Activated CD8-positive, alpha-beta memory T cell treated with anti-CD3 and anti-CD28 coated beads, Interleukin-2, amount 50 U/mL, for 1 hour (primary cell): Measurements from ENCODE around the gene PGF.
A peak's percentile ranks its signal among the peaks of the same experiment; 100 is the strongest.
"Not testable (repeated sequence)": the region's sequence is repeated elsewhere in the genome, so short reads cannot be mapped to it uniquely, and the experiment has no call there.

Source experiments
- DNase-seq: peaks from one replicate; pipeline ENCODE4 v3.0.0-alpha.2; 2020; ENCODE audit errors: extremely low read depth

Gene PGF

DNA sequence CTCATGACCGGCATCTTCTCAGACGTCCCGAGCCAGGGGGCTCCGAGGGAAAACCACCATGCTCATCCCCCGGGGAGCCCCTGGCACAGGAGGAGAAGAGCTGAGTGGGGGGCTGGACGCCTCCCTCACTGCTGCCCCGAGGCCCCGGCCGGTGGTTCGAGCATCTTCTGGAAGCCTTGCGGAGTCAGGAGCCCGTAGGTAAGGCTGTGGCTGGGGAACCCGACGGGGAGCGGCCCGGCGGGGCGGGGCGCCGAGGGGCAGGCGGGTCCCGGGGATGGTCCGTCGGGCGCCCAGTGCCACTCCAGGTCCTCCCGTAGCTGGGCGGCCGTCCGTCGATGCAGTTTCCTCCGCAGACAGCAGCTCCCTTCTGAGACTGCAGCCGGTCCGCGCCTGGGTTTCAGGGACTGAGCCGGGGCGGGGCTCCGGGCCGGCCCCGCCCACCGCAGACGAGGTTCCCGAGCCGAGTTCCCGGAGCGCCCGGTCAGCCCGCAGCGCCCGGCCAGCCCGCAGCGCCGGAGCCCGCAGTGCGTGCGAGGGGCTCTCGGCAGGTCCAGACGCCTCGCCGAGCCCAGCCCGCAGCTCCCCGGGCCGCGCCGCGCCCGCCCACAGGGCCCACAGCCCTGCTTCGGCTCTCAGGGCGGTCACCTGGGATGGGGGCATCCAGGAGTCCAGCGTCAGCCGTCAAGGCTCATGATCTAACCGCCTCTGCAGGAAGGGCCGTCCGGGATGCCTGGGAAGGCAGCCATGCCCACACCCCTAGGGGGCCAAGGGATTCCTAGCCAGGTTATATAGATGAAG lies at the start of gene PGF:
PGF (minus strand) TSS at position 369 of the 798 bp plus-strand sequence; CDS start at position 14, 355 bp downstream.
- no peak for DNase-seq

DNA sequence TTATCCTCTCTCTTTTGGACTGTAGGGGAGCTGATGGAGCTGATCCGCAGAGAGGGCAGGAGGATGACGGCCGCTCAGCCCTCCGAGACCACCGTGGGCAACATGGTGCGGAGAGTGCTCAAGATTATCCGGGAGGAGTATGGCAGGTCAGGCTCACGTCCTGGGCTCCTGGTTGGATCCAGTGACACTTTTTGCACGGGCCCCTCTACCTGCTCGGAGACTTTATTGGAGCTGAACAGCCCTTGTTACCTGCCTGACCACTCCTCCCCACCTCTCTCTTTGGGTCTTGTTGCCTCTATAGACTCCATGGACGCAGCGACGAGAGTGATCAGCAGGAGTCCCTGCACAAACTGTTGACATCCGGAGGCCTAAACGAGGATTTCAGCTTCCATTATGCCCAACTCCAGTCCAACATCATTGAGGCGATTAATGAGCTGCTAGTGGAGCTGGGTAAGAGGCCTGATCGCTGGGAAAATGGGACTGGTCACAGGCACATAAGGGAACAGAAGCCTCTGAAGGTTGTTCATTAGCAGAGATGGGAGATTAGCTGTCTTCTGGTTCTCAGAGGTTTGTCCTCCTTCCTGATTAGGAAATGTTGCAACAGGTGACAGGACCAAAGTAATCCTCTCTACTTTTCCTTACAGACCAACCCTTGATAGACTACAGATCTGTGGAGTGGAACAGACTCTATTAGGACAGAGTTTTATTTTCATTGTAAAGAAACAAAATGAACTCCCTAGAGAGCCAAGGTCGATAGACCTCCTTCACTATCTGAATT lies 48.0 kb upstream of the PGF start:
- no peak for DNase-seq

DNA sequence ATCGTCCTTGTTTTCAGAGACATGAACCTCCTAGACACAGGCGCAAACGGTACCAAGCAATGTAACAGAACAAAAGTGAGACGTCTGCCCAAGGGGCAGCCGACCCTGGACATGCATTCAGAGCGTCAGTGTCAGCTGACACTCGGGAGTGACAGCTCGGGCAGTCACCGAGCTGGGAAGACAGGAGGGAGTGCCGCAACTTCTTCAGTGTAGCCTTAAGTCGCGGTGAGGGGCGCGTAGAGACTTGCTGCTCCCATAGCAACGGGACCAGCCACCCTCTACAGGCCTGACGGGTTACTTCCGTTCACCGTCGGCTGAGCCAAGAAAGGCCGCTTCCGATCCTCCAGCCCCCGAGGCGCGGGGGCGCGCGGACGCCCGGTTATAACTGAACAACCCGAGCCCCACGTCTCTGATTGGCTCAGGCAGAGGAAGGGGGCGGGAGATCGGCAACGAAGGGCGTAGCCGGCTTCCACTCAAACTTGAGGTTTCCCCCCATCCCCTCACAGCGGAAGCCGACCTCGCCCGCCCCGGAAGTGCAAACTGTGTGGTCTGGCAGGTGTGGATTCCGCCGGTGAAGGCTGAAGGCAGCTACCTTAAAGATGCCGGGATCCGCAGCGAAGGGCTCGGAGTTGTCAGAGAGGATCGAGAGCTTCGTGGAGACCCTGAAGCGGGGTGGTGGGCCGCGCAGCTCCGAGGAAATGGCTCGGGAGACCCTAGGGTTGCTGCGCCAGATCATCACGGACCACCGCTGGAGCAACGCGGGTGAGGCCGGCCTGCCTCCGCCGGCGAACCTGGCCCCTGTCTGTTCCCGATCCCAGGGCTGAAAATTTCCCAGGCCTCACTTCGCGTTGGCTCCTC lies 47.2 kb upstream of the PGF start, which contains the start of gene EIF2B2:
EIF2B2 (plus strand) TSS at position 530 of the 858 bp plus-strand sequence; CDS start at position 600, 70 bp downstream.
- DNase-seq, result peak; percentile 94

DNA sequence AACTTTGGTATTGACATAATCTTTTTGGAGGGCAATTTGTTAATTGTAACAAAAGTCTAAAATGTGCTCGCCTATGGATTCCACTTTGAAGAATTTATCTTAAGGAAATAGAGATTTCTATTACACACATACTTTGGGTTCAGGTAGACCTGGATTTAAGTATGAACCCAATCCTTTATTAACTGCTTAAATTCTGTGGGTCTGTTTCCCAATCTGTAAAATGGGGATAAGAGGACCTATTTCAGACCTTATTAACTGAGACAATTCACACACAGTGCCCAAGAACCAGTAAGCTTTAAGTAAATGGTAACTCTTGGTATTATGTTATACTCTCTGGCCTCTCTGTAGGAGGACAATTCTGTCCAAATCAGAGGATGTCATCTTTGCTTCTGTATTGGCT lies 46.5 kb upstream of the PGF start:
- no peak for DNase-seq

DNA sequence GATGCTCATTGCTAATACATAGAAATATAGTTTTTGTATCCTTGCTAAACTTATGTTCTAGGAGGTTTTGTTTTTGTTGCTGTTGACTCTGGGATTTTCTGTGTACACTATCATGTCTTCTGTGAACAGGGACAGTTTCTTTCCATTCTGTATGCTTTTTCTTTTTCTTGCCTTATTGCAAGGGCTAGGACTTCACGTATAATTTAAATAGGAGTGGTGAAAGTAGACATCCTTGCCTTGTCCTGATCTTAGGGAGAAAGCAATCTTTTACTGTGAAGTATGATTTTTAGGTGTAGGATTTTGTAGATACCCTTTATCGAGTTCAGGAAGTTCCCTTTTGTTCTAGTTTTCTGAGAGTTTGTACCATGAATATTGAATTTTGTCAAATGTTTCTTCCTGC lies 45.9 kb upstream of the PGF start:
- DNase-seq, result no peak

DNA sequence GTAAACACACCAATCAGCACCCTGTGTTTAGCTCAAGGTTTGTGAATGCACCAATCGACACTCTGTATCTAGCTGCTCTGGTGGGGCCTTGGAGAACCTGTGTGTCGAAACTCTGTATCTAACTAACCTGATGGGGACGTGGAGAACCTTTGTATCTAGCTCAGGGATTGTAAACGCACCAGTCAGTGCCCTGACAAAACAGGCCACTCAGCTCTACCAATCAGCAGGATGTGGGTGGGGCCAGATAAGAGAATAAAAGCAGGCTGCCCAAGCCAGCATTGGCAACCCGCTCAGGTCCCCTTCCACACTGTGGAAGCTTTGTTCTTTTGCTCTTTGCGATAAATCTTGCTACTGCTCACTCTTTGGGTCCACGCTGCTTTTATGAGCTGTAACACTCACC lies 40.4 kb upstream of the PGF start:
- DNase-seq, result not testable (repeated sequence)

DNA sequence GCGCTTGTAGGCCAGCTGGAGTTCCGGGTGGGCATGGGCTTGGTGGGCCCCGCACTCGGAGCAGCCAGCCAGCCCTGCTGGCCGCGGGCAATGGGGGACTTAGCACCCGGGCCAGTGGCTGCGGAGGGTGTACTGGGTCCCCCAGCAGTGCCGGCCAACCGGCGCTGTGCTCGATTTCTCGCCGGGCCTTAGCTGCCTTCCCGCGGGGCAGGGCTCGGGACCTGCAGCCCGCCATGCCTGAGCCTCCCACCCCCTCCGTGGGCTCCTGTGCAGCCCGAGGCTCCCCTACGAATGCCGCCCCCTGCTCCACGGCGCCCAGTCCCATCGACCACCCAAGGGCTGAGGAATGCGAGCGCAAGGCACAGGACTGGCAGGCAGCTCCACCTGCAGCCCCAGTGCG lies 38.8 kb upstream of the PGF start:
- not testable (repeated sequence) for DNase-seq

DNA sequence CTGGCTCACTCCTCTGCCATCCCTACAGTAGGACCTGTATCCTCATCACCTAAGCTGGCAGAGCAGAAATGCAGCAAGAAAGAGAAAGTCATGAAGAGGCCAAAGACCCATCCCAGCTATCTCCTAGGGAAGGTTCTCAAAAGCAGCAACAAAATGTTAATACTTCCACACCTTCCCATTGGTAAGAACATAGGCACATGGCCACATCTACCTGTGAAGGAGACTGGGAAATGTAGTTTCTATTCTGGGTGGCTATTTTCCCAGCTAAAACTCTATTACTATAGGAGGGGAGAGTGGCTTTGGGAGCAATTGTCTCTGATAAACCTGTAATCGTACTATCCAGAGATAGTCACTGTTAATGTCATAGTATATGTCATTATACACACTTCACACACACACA lies 33.6 kb upstream of the PGF start:
- DNase-seq, result no peak

DNA sequence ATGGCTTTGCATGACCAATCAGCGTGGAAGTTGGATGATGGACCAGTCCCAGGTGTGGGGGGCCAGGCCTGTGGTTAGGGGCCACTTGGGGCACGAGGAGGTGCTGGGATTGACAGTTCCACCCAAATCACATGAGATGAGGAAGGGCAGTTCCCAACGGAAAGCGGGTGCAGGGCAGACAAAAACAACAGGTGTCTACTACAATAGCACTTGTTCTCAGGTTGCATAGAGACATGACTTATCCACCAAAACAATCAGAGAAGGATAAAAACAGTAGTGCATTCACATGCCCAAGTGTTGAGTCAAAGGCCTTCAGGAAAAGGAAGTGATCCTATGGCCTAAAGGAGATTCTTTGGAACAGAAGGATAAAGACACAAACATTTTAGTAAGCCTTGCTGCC lies 32.7 kb upstream of the PGF start:
- no peak for DNase-seq

DNA sequence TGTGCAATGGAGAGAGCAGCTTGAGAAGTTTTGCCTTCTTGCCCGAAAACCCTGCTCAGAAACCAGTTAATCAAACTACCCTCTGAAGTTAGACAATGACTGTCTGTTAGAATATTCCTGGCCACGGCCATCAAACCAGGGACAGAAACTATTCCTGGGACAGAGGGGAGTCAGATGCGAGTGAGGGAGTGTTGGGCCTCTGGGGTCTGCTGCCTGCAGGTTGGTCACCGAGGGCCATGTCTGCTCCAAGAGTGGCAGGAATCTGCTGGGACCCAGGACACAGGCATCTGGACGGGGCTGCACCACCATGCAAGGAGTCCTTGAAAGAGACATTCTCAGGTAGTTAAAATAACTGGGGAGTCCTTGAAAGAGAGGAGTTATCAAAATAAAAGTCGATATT lies 30.4 kb upstream of the PGF start:
- DNase-seq, result no peak

DNA sequence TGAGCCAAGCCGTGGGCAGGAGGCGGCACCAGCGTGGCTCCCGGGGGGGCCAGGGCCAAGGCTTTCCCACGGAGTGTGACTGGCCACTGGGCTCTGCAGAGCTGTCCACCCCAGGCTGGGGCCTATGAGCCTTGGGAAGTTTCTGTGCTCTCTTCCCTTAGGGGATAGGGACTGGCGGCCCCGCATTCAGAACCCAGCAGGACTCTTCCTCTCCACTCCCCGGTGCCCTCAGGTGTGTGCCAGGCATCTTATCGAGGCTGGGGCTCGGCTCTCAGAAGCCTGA lies 29.6 kb upstream of the PGF start:
- no peak for DNase-seq

DNA sequence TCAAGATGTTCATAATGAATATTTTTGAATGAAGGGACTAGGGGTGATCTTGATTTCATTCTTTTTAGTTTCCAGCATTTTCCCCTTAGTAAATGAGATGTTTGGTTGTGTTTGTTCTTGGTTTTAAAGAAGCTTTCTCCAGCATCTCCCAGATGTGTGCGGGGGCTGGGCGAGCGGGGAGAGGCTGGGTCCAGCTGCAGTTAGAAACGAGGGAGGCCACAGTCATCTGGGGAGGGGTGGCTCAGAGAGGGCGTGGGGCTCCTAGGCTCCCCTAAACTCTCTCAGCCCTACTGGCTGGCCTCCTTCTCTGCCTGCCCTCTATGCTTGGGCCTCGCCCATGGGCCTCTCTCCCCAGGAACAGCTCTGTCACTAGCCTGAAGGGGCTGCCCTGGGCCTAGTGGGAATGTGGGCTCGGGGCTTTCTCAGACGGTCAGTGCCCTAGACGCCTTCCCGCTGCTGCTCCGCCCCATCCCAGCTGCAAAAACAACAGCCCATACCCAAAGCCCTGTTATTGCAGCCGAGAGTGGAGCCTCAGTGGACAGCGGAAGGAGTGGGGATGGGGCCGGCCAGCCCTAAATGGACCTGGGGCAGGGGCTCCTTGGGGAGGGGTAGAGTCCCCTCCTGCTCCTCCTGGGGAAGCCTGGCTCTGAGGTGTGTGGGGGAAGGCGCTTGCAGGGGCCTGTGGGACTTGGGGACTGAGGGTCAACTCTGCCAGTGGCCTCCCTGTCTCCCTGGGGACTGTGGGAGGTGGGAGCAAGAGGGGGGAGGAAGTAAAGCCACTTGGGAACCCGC lies 29.0 kb upstream of the PGF start:
- no peak for DNase-seq

DNA sequence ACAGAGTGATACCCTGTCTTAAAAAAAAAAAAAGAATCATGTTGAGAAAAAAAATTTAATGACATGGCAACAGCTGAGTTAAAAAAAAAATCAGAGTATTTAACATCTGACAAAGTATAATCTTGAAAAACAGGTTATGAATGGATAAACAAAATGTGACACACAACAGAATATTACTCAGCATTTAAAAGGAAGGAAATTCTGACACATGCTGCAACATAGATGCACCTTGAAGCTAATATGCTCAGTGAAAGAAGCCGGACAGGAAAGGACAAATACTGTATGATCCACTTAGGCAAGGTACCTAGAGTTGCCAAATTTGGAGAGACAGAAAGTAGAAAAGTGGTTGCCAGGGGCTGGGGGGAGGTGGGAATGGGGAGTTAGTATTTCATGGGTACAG lies 27.9 kb upstream of the PGF start:
- no peak for DNase-seq

DNA sequence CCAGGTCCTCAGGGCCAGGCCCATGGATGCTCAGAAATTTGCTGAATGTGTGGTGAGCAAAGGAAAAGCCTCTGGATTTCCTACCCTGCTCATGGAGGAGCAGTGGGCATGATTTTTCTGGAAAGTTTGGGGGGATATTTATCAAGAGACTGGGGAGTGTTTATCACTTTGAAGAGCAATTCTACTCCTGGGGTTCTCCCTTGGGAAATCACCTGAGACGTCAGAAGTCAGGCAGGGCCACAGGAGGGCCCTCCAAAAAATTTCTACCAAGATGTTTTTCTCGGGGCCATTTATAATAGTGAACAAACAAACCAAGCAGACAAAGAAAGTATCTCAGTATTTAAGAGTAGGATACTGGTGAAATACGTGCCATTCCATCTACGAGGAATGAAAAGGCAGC lies 27.3 kb upstream of the PGF start:
- DNase-seq, result no peak

DNA sequence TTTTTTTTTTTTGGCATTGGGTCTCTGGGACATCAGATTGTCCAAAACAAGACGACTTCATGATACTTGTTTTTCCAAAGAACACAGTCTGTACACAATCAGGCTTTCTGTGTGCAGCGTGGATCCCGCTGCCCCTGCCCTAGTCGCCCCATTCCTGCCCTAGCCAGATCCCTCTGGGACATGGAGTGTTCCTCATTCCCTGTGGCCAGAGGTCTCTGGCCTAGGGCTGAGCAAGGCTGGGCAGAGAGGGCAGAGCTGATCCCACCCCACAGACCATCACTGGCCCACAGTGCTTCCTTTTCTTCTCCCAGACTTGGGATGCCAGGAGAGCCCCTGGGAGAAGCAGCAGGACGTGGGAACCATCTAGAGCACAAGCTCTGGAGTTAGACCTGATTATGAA lies 26.4 kb upstream of the PGF start:
- DNase-seq, result no peak

DNA sequence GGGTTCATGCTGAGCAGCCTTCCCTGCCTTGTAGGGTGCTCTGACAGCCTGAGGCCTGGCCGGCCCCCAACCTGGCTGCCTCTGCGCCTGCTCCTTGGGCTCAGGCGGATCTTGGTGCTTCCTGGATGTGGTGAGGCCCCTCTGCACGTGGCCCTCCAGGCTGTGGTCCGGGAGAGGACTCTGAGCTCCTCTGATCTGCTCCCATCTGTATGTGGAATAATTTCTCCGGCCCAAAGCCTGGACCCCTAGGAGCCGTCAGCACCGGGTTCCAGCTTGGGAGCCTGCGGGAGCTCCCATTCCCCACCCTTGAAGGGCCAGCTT lies 26.0 kb upstream of the PGF start:
- no peak for DNase-seq

DNA sequence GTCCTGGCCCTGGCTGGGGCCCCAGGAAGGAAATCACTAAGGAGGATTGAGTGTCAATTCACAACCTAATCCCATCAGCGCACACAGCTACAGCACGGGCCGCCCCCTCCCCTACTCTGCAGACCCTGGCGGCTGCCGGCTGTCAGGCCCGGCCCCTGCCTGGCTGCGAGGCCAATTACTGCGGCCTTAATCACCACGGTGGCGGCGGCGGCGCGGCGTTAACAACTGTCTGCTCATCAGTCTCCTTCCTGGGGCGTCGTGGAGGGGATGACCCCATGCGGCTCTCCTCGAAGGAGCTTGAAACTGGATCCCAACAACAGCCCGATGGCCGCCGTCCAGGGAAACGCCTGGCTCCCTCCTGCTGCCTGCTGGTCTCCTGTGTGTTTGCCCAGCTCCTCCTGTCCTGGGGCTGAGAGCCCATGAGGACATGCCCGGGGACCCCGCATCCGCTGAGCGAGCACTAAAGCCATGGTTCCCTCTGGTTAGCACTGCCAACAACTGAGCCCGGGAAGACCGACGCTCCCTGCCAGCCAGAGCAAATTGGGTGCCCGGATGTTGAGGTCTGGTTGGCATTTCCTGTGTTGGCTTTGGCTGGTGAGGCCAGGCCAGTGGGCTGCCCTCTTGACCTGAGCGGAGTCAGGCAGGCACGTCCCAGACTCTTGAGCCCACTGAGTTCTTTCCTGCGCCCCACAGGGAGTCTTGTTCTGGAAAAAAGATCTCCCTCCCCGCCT lies 25.5 kb upstream of the PGF start:
- DNase-seq, result no peak

DNA sequence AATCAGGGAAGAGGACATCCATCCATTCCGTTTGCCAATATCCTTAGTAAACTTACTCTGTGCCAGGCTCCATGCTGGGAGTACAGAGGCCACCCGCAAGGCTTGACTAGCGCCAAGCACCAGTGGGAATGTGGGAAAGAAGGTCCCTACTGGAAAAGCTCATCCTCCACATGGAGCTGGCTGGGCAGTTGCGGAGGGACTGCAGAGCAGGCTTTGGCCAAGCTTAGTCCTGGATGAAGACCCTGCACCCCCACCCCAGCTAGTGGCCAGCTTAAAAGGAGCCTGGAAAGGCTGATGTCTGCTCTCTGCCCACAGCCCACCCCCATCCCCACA lies 25.0 kb upstream of the PGF start:
- no peak for DNase-seq

DNA sequence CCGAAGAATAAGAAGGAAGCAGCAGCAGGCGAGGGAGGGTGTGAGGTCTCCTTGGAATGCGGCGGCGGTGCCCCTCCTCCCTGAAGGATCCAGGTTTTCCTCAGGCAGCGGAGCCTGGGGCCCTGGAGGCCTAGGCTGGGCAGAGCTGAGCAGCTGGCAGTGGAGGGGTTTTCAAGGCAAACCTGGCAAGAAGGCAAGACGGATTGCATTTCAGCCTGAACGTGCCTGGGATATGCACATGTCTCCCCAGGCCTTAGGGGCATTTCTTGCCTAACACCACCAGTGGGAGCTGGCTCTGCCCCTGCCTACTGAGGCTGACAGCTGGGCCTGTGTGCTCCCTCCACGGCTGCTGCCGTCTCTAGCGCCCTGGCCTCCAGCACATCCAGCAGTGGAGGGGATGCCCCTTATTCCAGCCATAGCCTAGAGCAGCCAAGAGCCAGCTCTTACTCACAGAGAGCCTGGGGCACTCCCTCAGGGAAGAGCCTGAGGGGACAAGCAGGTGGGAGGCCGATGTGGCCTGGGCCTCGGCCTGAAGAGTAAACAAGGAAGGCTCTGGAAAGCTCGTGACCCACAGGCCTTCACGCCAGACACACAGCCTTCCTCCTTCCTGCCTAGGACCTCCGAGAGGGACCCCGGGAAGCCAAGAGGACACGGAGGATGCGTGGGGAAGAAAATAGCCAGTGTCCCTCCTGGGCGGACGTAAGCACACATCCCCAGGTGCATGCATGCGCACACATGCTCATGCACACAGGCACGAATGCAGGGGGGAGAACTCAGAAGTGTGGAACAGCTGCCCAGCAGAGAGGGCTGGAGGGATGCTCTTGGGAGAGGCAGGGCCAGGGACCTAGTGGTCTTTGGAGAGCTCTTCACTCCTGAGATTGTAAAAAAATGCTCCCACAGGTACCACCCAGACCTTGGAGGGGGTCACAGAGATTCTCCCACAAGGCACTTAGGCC lies 24.3 kb upstream of the PGF start:
- no peak for DNase-seq

DNA sequence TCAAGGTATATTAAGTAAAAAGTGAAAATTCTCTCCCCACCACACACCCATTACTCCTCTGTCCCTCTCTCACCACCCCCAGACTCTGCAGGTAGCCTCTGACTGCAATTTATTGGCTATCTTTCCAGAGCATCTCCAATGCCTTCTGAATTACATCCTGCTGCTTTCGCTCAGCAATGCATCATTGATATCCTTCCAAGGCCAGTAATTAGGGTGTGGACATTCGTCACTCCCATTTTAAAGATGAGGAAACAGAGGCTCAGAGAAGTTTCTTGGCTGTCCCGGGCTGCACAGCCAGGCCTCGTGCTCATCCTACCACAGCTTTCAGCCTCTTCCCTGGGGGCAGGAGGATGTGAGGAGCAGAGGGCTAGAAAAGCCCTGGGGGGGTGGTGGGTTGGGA lies 23.6 kb upstream of the PGF start:
- no peak for DNase-seq
